ENCODE results near the gene WHRN.

GRCh38 chr9:114496011-114496410 is 9.3 kb downstream of the WHRN start:
- TF ChIP-seq POLR2AphosphoS5 (IDR thresholded peaks at IDR 0.05; ENCODE audit: borderline replicate concordance, low read depth, low read length) (no peak), EZH2 (IDR thresholded peaks at IDR 0.05) (no peak)

All from SK-N-MC (cell line).